WI38 (cell line): ENCODE measurements around the gene ABR.

Experiments used
- H3K4me3 ChIP-seq: 2 replicates; pipeline ENCODE4 v1.5.1; 2011; ENCODE audit warnings: low read depth, mild to moderate bottlenecking, control low read depth, low read length
- TF ChIP-seq, protein P1 (sequence below): IDR thresholded peaks from 2 replicates; pipeline ENCODE4 v1.5.1; 2012; ENCODE audit warnings: low read depth, mild to moderate bottlenecking, control low read depth, low read length

Gene ABR

DNA sequence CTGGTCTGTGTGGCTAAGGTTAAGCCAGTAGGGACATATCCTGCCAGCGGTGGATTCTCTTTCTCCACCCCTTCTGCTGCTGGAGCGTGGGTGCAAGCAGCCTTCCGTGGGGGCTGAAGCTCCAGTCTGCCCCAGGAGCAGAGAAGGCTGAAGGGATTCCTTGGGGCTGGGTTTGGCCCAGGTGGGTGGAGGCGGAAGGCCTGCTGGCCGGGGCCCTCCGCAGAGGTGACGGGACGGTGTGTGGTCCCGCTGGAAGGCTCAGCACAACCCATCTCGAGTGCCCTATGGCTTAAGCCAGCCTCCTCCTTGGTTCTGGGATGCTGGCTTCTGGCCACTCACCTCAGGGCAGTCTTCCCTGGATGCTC lies 169.7 kb downstream of the ABR start:
- TF ChIP-seq, protein P1, sequence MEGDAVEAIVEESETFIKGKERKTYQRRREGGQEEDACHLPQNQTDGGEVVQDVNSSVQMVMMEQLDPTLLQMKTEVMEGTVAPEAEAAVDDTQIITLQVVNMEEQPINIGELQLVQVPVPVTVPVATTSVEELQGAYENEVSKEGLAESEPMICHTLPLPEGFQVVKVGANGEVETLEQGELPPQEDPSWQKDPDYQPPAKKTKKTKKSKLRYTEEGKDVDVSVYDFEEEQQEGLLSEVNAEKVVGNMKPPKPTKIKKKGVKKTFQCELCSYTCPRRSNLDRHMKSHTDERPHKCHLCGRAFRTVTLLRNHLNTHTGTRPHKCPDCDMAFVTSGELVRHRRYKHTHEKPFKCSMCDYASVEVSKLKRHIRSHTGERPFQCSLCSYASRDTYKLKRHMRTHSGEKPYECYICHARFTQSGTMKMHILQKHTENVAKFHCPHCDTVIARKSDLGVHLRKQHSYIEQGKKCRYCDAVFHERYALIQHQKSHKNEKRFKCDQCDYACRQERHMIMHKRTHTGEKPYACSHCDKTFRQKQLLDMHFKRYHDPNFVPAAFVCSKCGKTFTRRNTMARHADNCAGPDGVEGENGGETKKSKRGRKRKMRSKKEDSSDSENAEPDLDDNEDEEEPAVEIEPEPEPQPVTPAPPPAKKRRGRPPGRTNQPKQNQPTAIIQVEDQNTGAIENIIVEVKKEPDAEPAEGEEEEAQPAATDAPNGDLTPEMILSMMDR = no peak
- no peak overlapping the region for H3K4me3 ChIP-seq

DNA sequence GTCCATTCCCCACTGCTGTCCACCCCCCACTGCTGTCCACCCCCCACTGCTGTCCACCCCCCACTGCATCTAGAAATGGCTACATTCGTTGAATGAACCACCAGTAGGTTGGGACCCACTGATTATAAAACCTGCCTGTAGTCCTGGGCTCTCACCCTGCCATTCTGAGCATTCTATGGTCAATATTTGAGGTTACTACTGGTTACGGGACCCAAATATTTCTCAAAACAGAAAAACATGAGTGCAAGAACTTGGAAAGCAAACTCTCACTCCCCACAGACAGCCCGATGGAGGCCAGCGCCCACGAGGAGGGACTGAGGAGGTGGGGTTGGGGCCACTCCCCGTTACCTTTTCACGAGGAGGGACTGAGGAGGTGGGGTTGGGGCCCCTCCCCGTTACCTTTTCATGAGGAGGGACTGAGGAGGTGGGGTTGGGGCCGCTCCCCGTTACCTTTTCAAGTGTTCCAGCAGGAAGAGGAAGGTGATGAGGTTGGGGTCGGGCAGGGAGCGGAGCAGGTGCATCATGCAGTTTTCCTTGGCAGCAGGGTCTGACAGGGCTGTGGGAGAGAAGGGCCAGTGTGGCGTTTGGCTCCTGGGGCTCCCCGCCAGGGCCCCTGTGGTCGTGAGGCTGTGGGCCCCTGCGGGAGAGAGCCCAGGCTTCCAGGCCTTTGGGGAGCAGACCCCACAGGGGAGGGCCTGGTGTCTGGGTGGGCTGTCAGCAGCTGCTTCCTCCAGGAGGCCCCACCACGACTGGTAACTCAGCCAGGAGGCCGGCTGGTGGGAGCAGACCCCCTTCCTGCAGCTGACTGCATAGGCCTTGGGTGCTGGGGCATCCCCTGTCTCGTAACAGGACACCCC lies 170.3 kb downstream of the ABR start:
- no peak overlapping the region for H3K4me3 ChIP-seq
- TF ChIP-seq, protein P1 = no peak

DNA sequence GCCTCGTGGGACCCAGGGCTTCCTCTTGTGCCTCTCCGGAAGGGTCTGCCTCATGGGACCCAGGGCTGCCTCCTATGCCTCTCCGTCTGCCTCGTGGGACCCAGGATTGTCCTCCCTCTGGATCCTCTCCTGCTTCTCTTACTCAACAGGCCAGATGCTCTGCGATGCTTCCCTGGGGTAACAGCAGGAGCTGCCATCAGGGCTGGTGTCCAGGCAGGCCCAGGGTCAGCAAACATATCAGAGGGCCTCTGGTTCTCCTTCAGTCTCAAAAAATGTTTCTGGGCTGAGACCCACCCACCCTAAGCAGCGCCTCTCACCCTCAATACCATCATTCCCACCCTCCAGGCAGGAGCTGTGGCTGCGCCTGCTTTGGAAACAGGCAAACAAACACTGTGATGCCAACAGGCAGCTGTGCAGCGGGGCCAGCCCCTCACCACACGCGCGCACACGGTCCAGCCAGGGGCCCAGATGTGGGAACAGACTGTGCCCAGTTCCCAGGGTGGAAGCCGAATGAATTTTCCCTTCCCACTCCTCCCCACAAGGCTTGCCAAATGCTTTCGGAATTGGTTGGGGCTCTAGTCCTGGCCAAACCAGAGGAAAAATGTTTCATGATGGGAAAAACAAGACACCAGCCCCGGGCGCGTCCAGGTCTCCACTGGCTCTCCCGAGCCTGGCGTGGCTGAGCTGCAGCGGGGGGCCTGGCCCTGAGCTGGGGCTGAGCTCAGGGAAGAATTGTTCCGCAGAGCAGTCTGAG lies 171.6 kb downstream of the ABR start:
- TF ChIP-seq, protein P1 = no peak
- H3K4me3 ChIP-seq = no peak overlapping the region

DNA sequence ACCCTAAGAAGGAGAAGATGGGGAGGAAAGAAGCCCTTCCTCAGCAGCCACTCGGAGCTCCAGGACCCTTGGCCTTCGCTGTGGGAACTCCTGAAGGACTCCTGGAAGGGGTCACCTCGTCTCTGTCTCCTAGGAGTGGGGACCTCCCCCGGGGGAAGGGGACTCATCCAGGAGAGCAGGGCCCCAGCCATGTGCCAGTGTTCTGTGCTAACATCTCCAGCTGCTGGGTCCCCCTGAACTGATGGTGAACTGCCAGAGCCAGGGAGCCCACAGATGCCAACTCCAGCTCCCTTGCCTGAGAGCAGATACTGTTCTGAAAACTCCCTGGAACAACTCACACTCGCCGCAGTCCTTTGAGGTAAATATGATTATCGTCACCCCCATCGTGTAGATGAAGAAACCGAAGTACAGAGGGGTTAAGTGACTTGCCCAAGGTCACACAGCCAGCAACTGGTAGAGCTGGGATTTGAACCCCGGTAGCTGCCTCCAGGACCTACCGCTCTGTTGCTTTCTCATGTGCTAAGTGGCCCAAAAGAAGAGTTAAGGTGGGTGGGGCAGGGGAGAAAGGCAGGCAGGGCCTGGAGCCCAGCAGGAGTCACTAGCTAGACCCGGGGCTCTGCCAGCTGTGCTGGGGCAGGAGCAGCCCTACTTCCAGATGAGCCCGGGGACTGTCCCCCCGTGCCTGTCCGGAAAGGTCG lies 172.3 kb downstream of the ABR start:
- TF ChIP-seq, protein P1 = no peak
- no peak overlapping the region for H3K4me3 ChIP-seq

DNA sequence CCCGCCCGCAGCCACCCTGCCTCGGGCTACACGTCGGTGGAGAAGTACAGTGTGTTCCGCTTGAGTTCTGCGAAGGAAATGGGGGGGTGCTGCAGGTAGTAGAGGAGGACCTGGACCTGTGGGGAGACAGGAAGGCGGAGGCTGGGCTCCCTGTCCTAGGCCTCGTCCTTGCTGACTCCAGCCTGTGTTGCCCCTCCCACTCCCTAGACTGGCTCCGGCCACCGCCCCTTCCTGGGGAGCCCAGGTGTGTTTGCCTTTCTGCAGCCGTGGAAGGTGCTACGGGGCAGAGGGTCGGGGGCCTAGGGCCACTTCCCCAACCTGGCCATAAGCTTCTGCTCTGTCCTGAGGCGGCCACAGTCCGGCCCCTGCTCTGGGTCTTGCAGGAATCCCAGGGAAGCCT lies 173.7 kb downstream of the ABR start:
- TF ChIP-seq, protein P1 = no peak
- H3K4me3 ChIP-seq = no peak overlapping the region

DNA sequence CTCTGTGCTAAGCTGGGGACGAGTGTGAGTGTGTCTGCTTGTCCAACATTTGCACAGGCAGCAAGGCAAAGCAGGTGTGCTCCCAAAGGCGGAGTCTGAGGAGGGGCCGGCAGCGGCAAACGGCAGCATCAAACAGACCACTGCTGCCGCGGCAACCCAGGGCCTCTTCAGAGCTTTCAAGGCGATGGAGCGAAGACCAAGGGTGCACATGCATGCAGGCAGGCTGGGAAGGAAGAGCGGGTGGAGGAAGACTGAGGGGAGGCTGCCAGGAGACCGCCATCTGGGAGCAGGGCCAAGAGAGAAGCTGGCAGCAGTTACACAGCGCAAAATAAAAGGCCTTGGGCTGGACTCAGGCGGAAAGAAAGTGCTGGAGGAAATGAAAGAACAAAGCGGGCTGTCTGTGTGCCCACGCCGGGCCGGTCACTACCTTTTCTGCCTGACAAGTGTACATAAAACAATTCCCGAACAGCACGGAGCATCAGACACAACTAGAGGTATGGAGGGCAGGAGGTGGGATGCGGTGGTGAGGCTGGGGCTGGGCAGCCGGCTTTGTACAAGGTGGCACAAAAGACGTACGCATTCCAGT lies 174.3 kb downstream of the ABR start:
- TF ChIP-seq, protein P1 = no peak
- H3K4me3 ChIP-seq = no peak overlapping the region
